HG03025 (cell line): ENCODE results near the gene IMMP2L.

ENCODE experiments used
- ATAC-seq: cut with Tn5 transposase; IDR thresholded peaks from one replicate; pipeline ENCODE4 v1.9.1; 2021; ENCODE audit warnings: mild to moderate bottlenecking, moderate library complexity; ENCODE audit not compliant: unreplicated experiment, low FRiP score

IMMP2L gene

GRCh38 chr7:111235709-111236108, 326.6 kb downstream of the IMMP2L start:
- ATAC-seq = no peak

- no peak for ATAC-seq
Observed at GRCh38 chr7:111232249-111233084, 329.8 kb downstream of the IMMP2L start.

- no peak for ATAC-seq
Observed at GRCh38 chr7:111229916-111230315, 332.4 kb downstream of the IMMP2L start.

- ATAC-seq = no peak
Observed at GRCh38 chr7:111229181-111229740, 333.0 kb downstream of the IMMP2L start.

- no peak for ATAC-seq
Observed at GRCh38 chr7:111228437-111228836, 333.9 kb downstream of the IMMP2L start.

- no peak for ATAC-seq
Observed at GRCh38 chr7:111226800-111227199, 335.5 kb downstream of the IMMP2L start.

- no peak for ATAC-seq
Observed at GRCh38 chr7:111224354-111225231, 337.7 kb downstream of the IMMP2L start.

GRCh38 chr7:111223802-111224253, 338.5 kb downstream of the IMMP2L start:
- ATAC-seq = peak; percentile 57

GRCh38 chr7:111215550-111215949, 346.7 kb downstream of the IMMP2L start:
- ATAC-seq = no peak

GRCh38 chr7:111212857-111213523, 349.3 kb downstream of the IMMP2L start:
- ATAC-seq = no peak

- no peak for ATAC-seq
Observed at GRCh38 chr7:111210996-111211395, 351.3 kb downstream of the IMMP2L start.

- ATAC-seq = no peak
Observed at GRCh38 chr7:111210043-111210442, 352.2 kb downstream of the IMMP2L start.

- ATAC-seq = no peak
Observed at GRCh38 chr7:111205251-111205650, 357.0 kb downstream of the IMMP2L start.

GRCh38 chr7:111202321-111202720, 360.0 kb downstream of the IMMP2L start:
- ATAC-seq = no peak

- ATAC-seq = no peak
Observed at GRCh38 chr7:111199643-111200042, 362.6 kb downstream of the IMMP2L start.

- no peak for ATAC-seq
Observed at GRCh38 chr7:111198255-111198654, 364.0 kb downstream of the IMMP2L start.

- no peak for ATAC-seq
Observed at GRCh38 chr7:111196655-111197054, 365.6 kb downstream of the IMMP2L start.

- no peak for ATAC-seq
Observed at GRCh38 chr7:111192614-111193413, 369.5 kb downstream of the IMMP2L start.

- ATAC-seq = no peak
Observed at GRCh38 chr7:111190804-111191203, 371.5 kb downstream of the IMMP2L start.

- ATAC-seq = no peak
Observed at GRCh38 chr7:111184987-111185386, 377.3 kb downstream of the IMMP2L start.
